ENCODE measurements around the gene FAM114A1.

Gene FAM114A1

GRCh38 chr4:38837849-38838248 is 29.8 kb upstream of the FAM114A1 start:
- TF ChIP-seq CTCF (conservative IDR thresholded peaks at IDR 0.05; ENCODE audit: low read length) = no peak
- H3K4me3 ChIP-seq (ENCODE audit: low read length) = no peak overlapping the region
- no peak for DNase-seq (ENCODE audit: low read depth)

- TF ChIP-seq CTCF (conservative IDR thresholded peaks at IDR 0.05; ENCODE audit: low read length) = no peak
- no peak overlapping the region for H3K4me3 ChIP-seq (ENCODE audit: low read length)
- DNase-seq (ENCODE audit: low read depth) = no peak
Measured at GRCh38 chr4:38842994-38843393, 24.6 kb upstream of the FAM114A1 start.

- no peak for TF ChIP-seq CTCF (conservative IDR thresholded peaks at IDR 0.05; ENCODE audit: low read length)
- DNase-seq (ENCODE audit: low read depth) = no peak
- H3K4me3 ChIP-seq (ENCODE audit: low read length) = no peak overlapping the region
Measured at GRCh38 chr4:38846015-38846414, 21.6 kb upstream of the FAM114A1 start.

- DNase-seq (ENCODE audit: low read depth) = no peak
- no peak for TF ChIP-seq CTCF (conservative IDR thresholded peaks at IDR 0.05; ENCODE audit: low read length)
- no peak overlapping the region for H3K4me3 ChIP-seq (ENCODE audit: low read length)
Measured at GRCh38 chr4:38855466-38855865, 12.1 kb upstream of the FAM114A1 start.

GRCh38 chr4:38856046-38856445 is 11.6 kb upstream of the FAM114A1 start:
- DNase-seq (ENCODE audit: low read depth) = no peak
- no peak for TF ChIP-seq CTCF (conservative IDR thresholded peaks at IDR 0.05; ENCODE audit: low read length)
- H3K4me3 ChIP-seq (ENCODE audit: low read length) = no peak overlapping the region

- H3K4me3 ChIP-seq (ENCODE audit: low read length) = peak within 1 kb of the TSS; percentile 20
- peak; percentile 80 for TF ChIP-seq CTCF (conservative IDR thresholded peaks at IDR 0.05; ENCODE audit: low read length)
- DNase-seq (ENCODE audit: low read depth) = peak; percentile 48
Measured at GRCh38 chr4:38856524-38857337, 10.9 kb upstream of the FAM114A1 start, which contains the start of gene TLR6. TLR6 (minus strand) TSS chr4:38856817; CDS start chr4:38829473, 27,344 bp downstream.

All from AG10803 (cell line).